ENCODE measurements around the gene PLXND1.

PLXND1 gene

DNA sequence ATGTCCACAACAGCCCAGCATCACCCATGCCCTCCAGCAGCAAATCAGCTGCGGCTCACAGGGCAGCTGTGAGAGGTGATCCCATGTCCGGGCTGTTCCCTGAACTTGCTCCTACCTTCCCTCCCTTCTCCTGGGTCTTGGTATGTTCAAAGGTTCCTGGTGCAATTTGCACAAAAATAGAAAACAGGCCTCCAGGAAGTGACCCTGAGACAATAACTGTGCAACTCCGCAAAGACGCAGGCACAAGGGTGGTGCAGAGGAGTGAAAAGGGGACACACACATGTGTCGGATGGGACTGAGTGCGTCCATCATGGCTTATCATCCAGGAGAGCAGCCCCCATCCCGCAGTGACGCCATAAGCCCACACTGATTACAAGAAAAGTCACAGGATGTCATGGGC lies 16.3 kb downstream of the PLXND1 start:
- Mint-ChIP-seq H3K27me3 (peaks cover 2% of the 10 kb centered on the region), H3K9me3 (no peaks in the 10 kb centered on the region), H3K36me3 (no peaks in the 10 kb centered on the region), H3K4me3 (no peak overlapping the region), H3K4me1 (peaks cover 18% of the 10 kb centered on the region), H3K27ac (no peak overlapping the region)

- H3K27ac Mint-ChIP-seq = peak overlapping the region; percentile 37
- no peaks in the 10 kb centered on the region for H3K36me3 Mint-ChIP-seq
- H3K4me3 Mint-ChIP-seq = no peak overlapping the region
- H3K27me3 Mint-ChIP-seq = no peaks in the 10 kb centered on the region
- H3K9me3 Mint-ChIP-seq = no peaks in the 10 kb centered on the region
- no peaks in the 10 kb centered on the region for H3K4me1 Mint-ChIP-seq
These were observed 18.8 kb downstream of the PLXND1 start for GRCh38 chr3:129587566-129588210.

DNA sequence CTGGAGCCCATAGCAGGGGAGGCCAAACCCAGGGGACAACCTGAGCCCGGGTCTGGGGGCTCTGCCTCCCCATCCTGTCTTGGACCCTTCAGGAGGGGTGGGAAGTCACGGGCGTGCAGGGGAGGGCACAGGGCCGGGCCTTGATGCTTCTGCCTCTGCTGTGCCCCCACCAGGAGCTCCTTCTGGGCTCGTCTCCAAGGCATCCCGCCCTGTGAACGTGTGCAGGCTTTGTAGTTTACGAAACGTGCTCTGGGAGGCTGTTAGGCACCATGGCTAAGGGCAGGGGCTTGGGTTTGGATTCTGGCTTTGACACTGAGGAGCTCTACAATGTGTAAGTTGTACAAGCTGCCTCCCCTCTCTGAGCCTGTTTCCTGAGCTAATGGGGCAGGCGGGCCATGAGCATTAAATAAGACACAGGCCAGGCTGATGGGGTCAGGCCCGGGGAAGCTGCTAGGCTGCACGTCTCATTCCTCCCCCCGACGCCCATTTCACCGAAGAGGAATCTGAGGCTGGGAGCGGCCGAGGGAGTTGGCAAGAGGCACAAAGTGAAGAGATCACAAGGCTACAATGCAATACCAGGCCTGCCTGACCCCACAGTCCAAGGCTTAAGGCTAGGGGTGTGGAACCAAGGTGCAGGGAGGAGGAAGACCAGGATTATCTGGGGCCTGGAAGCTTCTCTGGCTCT lies 19.6 kb downstream of the PLXND1 start:
- H3K4me1 Mint-ChIP-seq = no peaks in the 10 kb centered on the region
- no peak overlapping the region for H3K27ac Mint-ChIP-seq
- no peak overlapping the region for H3K4me3 Mint-ChIP-seq
- no peaks in the 10 kb centered on the region for H3K27me3 Mint-ChIP-seq
- H3K9me3 Mint-ChIP-seq = no peaks in the 10 kb centered on the region
- H3K36me3 Mint-ChIP-seq = no peaks in the 10 kb centered on the region

DNA sequence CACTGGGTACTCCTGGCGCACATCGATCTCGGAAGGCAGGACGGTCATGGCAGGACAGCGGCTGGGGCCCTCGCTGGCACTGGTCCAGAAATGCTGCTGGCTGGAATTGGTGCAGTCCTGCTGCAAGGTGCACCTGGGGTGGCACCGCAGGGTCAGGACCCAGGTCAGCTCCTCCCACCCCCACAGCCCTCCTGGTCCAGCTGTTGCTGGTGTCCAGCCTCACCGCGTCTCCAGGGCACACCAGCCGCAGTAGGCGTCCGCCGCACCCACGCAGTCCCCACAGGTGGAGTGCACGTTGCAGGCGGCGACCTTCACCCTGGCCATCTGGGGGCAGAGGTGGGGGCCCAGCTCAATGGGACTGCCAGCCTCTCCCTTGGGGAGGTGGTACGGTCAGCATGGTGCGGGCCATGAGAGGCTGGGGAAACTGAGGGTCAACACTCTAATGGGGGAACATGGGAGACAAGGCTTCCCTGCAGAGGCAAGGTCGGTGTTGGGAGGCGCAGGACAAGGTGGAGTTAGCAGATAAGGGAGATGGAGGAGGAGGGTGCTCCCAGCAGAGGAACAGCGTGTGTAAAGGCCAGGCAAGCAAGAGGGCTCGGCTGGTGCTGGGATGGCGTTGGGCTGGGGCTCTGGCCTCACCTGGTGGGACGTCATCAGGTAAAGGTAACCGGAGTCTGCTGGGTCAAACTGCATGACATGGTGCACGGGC lies 20.4 kb downstream of the PLXND1 start:
- Mint-ChIP-seq H3K4me3 (no peak overlapping the region), H3K27ac (no peak overlapping the region)

DNA sequence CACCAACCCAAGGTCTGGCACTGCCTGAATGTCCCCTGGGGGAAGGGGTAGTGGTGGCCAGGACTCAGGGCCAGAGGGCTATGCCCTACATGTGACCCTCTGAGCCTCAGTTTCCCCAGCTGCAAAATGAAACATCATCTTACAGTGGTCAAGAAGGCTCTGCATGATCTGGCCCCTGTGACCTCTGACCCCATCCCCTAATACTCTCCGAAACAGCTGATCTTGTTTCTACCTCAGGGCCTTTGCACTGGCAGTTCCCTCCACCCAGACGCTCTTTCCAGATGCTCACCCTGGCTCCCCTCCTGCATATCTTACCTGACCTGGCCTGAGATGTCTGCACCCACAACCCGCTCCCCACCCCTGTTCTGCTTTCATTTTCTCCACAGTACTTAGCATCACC lies 21.8 kb downstream of the PLXND1 start:
- Mint-ChIP-seq H3K4me1 (no peaks in the 10 kb centered on the region), H3K27me3 (no peaks in the 10 kb centered on the region), H3K4me3 (no peak overlapping the region), H3K27ac (no peak overlapping the region), H3K9me3 (no peaks in the 10 kb centered on the region), H3K36me3 (no peaks in the 10 kb centered on the region)

More for the DNA sequence above, 20.4 kb downstream of the PLXND1 start:
- Mint-ChIP-seq H3K36me3 (no peaks in the 10 kb centered on the region), H3K4me1 (no peaks in the 10 kb centered on the region), H3K9me3 (no peaks in the 10 kb centered on the region), H3K27me3 (no peaks in the 10 kb centered on the region)

DNA sequence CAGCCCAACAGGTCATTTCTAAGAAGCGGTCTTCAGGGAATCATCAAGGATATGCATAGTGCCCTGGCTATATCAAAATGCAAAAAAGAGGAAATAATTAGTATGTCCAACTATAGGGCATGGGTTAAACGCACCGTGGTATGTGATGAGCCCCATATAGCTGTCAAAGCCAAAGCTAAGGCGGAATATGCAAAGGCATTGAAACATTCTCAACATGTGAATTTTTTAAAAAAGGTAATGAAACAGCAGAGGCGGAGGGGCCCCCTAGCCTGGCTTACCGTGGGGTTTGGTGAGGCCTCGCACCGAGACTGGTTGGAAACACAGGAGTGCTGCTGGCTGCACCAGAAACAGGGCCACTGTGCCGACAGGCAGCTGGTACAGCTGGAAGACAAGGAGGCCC lies 23.2 kb downstream of the PLXND1 start:
- H3K36me3 Mint-ChIP-seq = no peaks in the 10 kb centered on the region
- no peaks in the 10 kb centered on the region for H3K9me3 Mint-ChIP-seq
- H3K27me3 Mint-ChIP-seq = no peaks in the 10 kb centered on the region
- no peak overlapping the region for H3K27ac Mint-ChIP-seq
- H3K4me1 Mint-ChIP-seq = no peaks in the 10 kb centered on the region
- H3K4me3 Mint-ChIP-seq = no peak overlapping the region

GRCh38 chr3:129582799-129583198 lies 23.7 kb downstream of the PLXND1 start:
- Mint-ChIP-seq H3K9me3 (no peaks in the 10 kb centered on the region), H3K27me3 (no peaks in the 10 kb centered on the region), H3K36me3 (no peaks in the 10 kb centered on the region), H3K27ac (no peak overlapping the region), H3K4me3 (no peak overlapping the region), H3K4me1 (peaks cover 4% of the 10 kb centered on the region)

DNA sequence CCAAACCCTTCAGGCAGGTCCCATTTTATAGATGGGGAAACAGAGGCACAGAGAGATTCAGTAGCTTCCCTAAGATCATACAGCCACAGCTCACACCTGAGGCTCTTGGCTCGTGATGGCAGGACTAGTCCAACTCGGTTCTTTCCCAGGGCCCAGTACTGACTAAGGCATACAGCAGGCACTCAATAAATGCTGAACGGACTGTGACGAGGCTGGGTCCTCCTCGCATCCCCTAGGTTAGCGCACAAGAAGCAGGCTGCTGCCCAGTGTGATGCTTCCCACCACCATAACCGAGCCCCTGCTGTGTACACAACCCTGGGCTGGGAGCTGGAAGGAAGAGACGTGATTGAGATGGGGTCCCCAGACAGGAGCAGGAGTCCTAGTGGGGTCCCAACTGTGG lies 24.9 kb downstream of the PLXND1 start:
- Mint-ChIP-seq H3K4me1 (peaks cover 12% of the 10 kb centered on the region), H3K9me3 (no peaks in the 10 kb centered on the region), H3K36me3 (no peaks in the 10 kb centered on the region), H3K27me3 (no peaks in the 10 kb centered on the region), H3K27ac (no peak overlapping the region), H3K4me3 (no peak overlapping the region)

DNA sequence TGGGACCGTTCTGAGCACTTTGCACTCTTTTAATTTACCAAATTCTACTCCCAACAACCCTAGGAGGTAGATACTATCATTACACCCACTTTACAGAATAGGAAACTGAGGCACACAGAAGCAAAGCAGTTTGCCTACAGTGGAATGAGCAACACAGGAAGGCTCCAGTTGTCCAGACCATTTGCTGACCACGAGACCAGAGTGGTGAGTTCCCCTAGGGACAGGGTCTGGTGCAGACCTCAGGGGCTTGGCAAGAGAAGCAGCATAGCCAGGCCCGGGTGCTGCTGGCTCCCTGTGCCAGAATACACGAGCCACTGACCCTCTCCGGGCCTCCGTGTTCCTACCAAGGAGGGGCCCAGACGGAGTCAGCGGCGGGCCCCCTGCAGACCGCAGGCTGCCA lies 26.5 kb downstream of the PLXND1 start:
- H3K36me3 Mint-ChIP-seq = no peaks in the 10 kb centered on the region
- H3K9me3 Mint-ChIP-seq = no peaks in the 10 kb centered on the region
- H3K4me3 Mint-ChIP-seq = no peak overlapping the region
- peaks cover 22% of the 10 kb centered on the region for H3K4me1 Mint-ChIP-seq
- no peak overlapping the region for H3K27ac Mint-ChIP-seq
- no peaks in the 10 kb centered on the region for H3K27me3 Mint-ChIP-seq

DNA sequence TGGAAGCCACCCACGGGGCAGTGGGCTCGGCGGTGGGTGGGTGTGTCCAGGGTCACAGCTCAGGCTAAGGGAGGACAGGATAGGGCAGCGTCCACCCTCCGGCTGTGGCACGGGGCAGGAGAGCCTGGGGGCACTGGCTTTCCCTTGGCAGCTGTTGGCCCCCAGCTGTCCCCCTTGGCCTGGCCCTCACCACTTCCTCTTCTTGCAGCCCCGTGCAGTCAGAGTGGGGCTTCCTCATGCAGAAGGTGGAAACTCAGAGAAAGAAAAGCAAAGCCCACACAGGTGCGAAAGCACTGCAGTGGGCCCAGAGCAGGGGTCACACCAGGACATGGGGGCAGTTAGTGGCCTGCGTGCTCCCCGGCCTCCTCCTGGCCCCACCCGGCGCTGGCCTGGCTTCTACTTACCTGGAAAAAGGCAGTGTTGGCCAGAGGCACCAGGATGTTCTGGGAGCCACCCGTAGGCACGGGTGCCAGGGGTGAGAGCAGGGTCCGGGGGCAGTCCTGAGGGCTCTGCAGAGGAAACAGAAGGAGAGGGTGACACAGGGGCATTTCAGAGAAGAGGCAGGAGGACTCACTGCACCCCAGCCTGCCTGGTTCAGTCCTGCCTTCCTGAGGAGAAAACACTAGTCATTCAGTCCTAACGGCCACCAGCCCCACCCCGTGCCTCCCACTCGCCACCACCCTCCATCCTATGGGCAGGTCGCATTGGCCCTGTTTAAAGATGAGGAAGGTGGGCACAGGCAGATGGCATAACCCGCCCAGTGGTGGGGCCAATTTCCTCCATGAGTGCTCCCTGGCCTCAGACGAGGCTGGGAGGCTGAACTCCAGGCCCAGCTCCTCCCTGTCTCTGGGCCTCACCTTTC lies 28.3 kb downstream of the PLXND1 start:
- Mint-ChIP-seq H3K27ac (peak overlapping the region; percentile 17), H3K36me3 (no peaks in the 10 kb centered on the region), H3K27me3 (no peaks in the 10 kb centered on the region), H3K4me3 (no peak overlapping the region), H3K9me3 (no peaks in the 10 kb centered on the region), H3K4me1 (peaks cover 22% of the 10 kb centered on the region)

GRCh38 chr3:129577366-129577765 lies 29.1 kb downstream of the PLXND1 start:
- Mint-ChIP-seq H3K9me3 (no peaks in the 10 kb centered on the region), H3K36me3 (no peaks in the 10 kb centered on the region), H3K4me1 (peaks cover 22% of the 10 kb centered on the region), H3K27me3 (no peaks in the 10 kb centered on the region), H3K4me3 (no peak overlapping the region), H3K27ac (no peak overlapping the region)

- no peak overlapping the region for H3K27ac Mint-ChIP-seq
- H3K36me3 Mint-ChIP-seq = no peaks in the 10 kb centered on the region
- no peaks in the 10 kb centered on the region for H3K27me3 Mint-ChIP-seq
- H3K9me3 Mint-ChIP-seq = no peaks in the 10 kb centered on the region
- peak overlapping the region; percentile 65 for H3K4me3 Mint-ChIP-seq
- peaks cover 22% of the 10 kb centered on the region for H3K4me1 Mint-ChIP-seq
These were observed 29.7 kb downstream of the PLXND1 start for GRCh38 chr3:129576514-129577352.

DNA sequence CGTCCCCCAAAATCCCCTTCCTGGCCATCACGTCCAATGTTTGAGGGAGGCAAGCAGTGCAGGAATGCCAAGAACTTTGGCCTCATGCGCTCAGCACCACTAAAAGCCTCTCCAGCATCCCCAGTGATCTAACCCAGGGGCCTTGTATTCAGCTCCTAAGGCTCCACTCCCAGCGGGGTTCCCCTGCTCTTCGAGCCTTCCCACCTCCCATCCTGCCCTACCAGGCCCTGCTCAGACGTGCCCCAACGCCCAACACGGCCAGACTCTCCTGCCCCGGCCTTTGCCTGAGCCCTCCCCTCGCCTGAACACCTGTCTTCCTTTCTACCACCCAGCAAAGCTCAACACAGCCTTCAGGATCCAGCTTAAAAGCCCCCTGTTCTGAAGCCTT lies 30.5 kb downstream of the PLXND1 start:
- H3K9me3 Mint-ChIP-seq = no peaks in the 10 kb centered on the region
- no peaks in the 10 kb centered on the region for H3K36me3 Mint-ChIP-seq
- no peaks in the 10 kb centered on the region for H3K27me3 Mint-ChIP-seq
- H3K4me1 Mint-ChIP-seq = peaks cover 22% of the 10 kb centered on the region
- H3K27ac Mint-ChIP-seq = no peak overlapping the region
- H3K4me3 Mint-ChIP-seq = peak overlapping the region; percentile 65

GRCh38 chr3:129575233-129575996 lies 31.1 kb downstream of the PLXND1 start:
- peaks cover 22% of the 10 kb centered on the region for H3K4me1 Mint-ChIP-seq
- no peaks in the 10 kb centered on the region for H3K36me3 Mint-ChIP-seq
- H3K9me3 Mint-ChIP-seq = no peaks in the 10 kb centered on the region
- no peak overlapping the region for H3K4me3 Mint-ChIP-seq
- no peaks in the 10 kb centered on the region for H3K27me3 Mint-ChIP-seq
- H3K27ac Mint-ChIP-seq = no peak overlapping the region

All from activated naive CD4-positive, alpha-beta T cell treated with anti-CD3 and anti-CD28 coated beads, Interleukin-2, amount 50 U/mL, for 24 hours (primary cell).